ENCODE measurements around the gene ZC3H8.

GRCh38 chr2:112251271-112251670 is 3.6 kb downstream of the ZC3H8 start:
- TF ChIP-seq CTCF (IDR thresholded peaks at IDR 0.05), result no peak
- no peak for TF ChIP-seq POLR2A (IDR thresholded peaks at IDR 0.05)
